GM12874 (cell line): Measurements from ENCODE around the gene SPATA2.

Experiments
- CTCF ChIP-seq: IDR thresholded peaks from 2 replicates; pipeline ENCODE4 v1.5.1; 2011; ENCODE audit warnings: low read depth, mild to moderate bottlenecking, control low read depth, low read length, moderate library complexity; ENCODE audit not compliant: insufficient read depth

The SPATA2 gene

GRCh38 chr20:49945701-49946477, 30.6 kb upstream of the SPATA2 start:
- TF ChIP-seq CTCF = no peak

DNA sequence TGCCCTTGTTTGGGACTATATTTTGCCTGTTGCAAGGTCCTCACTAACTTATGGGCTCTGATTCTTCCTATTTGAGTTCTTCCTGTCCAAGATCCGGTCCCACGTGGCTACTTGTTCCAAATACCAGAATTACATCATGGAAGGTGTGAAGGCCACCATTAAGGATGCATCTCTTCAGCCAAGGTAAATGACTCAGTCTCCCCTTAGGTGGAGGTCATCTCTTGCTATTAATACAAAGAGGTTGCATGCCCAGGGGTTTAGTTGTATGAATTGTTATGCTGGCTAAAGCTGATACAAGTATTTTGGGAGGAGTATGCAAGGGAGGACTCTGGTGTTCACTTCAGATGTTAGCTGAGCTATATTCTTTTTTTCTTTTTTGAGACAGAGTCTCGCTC, 30.0 kb upstream of the SPATA2 start:
- TF ChIP-seq CTCF = no peak

DNA sequence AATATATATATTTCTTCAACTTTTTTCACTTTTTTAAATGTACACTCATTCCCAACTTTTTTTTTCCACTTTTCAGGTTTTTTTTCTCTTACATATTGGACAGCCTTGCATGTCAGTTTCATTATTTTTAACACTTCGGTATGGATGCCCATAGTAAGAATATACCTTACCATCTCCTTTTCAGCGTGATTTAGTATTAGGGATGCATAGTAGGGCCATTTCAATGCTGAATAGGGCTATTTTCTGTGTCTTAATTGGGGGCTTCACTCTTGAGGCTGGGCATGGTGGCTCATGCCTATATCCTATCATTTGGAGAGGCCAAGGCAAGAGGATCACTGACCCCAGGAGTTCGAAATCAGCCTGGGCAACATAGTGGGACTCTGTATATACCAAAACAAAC, 27.6 kb upstream of the SPATA2 start:
- no peak for TF ChIP-seq CTCF

GRCh38 chr20:49942303-49942702, 27.0 kb upstream of the SPATA2 start:
- TF ChIP-seq CTCF = no peak

GRCh38 chr20:49941456-49941855, 26.1 kb upstream of the SPATA2 start:
- TF ChIP-seq CTCF = no peak

- no peak for TF ChIP-seq CTCF
These were observed 23.1 kb upstream of the SPATA2 start for GRCh38 chr20:49938173-49939163.

GRCh38 chr20:49937027-49937929, 21.9 kb upstream of the SPATA2 start:
- no peak for TF ChIP-seq CTCF
